Adrenal gland (tissue), 5 donors: ENCODE measurements around the gene TOX3.

Experiments used
- CTCF ChIP-seq, 6 experiments: fragments of 450-650 bp in 4 of 6; fragments of 200-600 bp in 2 of 6; sonication (generic) in 1 of 6; IDR thresholded peaks; 1 replicate in 5 of 6; 2 replicates in 1 of 6; pipeline versions ENCODE4 v1.5.1 to v1.8.0; 2016 to 2021; ENCODE audit warnings: antibody characterized with exemption in 6 of 6, mild to moderate bottlenecking in 2 of 6, moderate library complexity in 1 of 6
- POLR2A ChIP-seq, 2 donors: fragments of 450-650 bp; IDR thresholded peaks; one replicate each; pipeline ENCODE4 v1.6.1; 2017; ENCODE audit warnings: antibody characterized with exemption in 2 of 2, mild to moderate bottlenecking in 2 of 2, moderate library complexity in 1 of 2
- donor health status: DM: no; HTN: no; CAD: no.

DNA sequence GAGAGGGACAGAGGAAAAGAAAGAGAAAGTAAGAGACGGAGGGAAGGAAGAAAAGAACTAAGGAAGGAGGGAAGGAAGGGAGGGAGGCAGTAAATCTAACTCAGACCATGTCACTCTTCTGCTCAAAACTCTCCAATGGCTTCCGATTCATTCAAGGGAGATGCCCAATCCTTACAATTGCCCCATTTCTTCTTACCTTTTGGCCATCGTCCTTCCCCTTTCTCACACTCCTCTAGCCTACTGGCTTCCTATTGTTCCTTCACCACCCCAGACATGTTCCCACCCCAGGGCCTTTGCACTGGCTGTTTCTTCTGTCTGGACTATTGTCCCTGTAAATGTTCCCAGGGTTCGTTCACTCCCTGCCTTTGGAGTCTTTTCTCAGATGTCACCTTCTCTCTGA, 72.3 kb downstream of the TOX3 start:
- no peak for TF ChIP-seq CTCF (IDR thresholded peaks at IDR 0.05)
- no peak for TF ChIP-seq POLR2A (IDR thresholded peaks at IDR 0.05)
